Stromal cell of bone marrow (primary cell): ENCODE data around the gene ALOX5.
"Not testable (repeated sequence)": the region's sequence is repeated elsewhere in the genome, so short reads cannot be mapped to it uniquely, and the experiment has no call there.

Experiments
- DNase-seq: peaks from one replicate; pipeline ENCODE4 v3.0.0-alpha.2; 2012; ENCODE audit warnings: low read depth

The ALOX5 gene

GRCh38 chr10:45468079-45468478 is 94.1 kb downstream of the ALOX5 start:
- no peak for DNase-seq

GRCh38 chr10:45470098-45471012 is 96.3 kb downstream of the ALOX5 start:
- peak; percentile 11 for DNase-seq

GRCh38 chr10:45471059-45471458 is 97.0 kb downstream of the ALOX5 start:
- DNase-seq, result no peak

GRCh38 chr10:45471531-45472310 is 97.7 kb downstream of the ALOX5 start:
- no peak for DNase-seq

GRCh38 chr10:45473126-45473525 is 99.1 kb downstream of the ALOX5 start:
- no peak for DNase-seq

GRCh38 chr10:45476559-45476958 is 102.5 kb downstream of the ALOX5 start:
- no peak for DNase-seq

GRCh38 chr10:45480294-45480693 is 106.3 kb downstream of the ALOX5 start:
- DNase-seq, result no peak

GRCh38 chr10:45481100-45481499 is 107.1 kb downstream of the ALOX5 start:
- not testable (repeated sequence) for DNase-seq

- DNase-seq, result no peak
Measured at GRCh38 chr10:45483002-45483401, 109.0 kb downstream of the ALOX5 start.

- no peak for DNase-seq
Measured at GRCh38 chr10:45487735-45488134, 113.7 kb downstream of the ALOX5 start.

- DNase-seq, result no peak
Measured at GRCh38 chr10:45488365-45488764, 114.3 kb downstream of the ALOX5 start.

- no peak for DNase-seq
Measured at GRCh38 chr10:45490277-45490676, 116.3 kb downstream of the ALOX5 start.

- DNase-seq, result no peak
Measured at GRCh38 chr10:45491061-45491460, 117.0 kb downstream of the ALOX5 start.
